IgD-negative memory B cell (primary cell): ENCODE data around the gene KNTC1. TPM values are rescaled to one million over a fixed set of nuclear protein-coding genes. Genes with fewer than 3 reads are reported as not detected.
A peak's percentile ranks its signal among the peaks of the same experiment; 100 is the strongest.
"Not testable (repeated sequence)": the region's sequence is repeated elsewhere in the genome, so short reads cannot be mapped to it uniquely, and the experiment has no call there.

Source experiments
- H3K27ac Mint-ChIP-seq, 3 donors: one replicate each; pipeline ENCODE4 v1.8.0; 2020 to 2022; ENCODE audit warnings: mild to moderate bottlenecking in 3 of 3, mixed read lengths in 3 of 3, moderate library complexity in 1 of 3
- H3K27me3 Mint-ChIP-seq: one replicate; pipeline ENCODE4 v1.8.0; 2021; ENCODE audit warnings: mixed read lengths
- H3K36me3 Mint-ChIP-seq: one replicate; pipeline ENCODE4 v1.8.0; 2020; ENCODE audit warnings: mild to moderate bottlenecking, mixed read lengths
- H3K4me1 Mint-ChIP-seq, 3 donors: one replicate each; pipeline ENCODE4 v1.8.0; 2020 to 2022; ENCODE audit warnings: mixed read lengths in 3 of 3, mild to moderate bottlenecking in 1 of 3
- H3K4me3 Mint-ChIP-seq, 4 donors: one replicate each; pipeline ENCODE4 v1.8.0; 2020 to 2022; ENCODE audit warnings: mild to moderate bottlenecking in 4 of 4, mixed read lengths in 4 of 4, moderate library complexity in 3 of 4
- H3K9me3 Mint-ChIP-seq, 3 donors: one replicate each; pipeline ENCODE4 v1.8.0; 2020 to 2021; ENCODE audit warnings: mixed read lengths in 3 of 3, mild to moderate bottlenecking in 1 of 3
- polyA plus RNA-seq: library from polyadenylated mRNA; unstranded; fragments of 300-500 nt; fragmentation: Illumina TruSeq; gene quantifications from one replicate; pipeline ENCODE4 v1.2.3, GENCODE V29; 2021

KNTC1 gene
- polyA plus RNA-seq, 1 donor from 2014 or later, result 5.2 TPM

DNA sequence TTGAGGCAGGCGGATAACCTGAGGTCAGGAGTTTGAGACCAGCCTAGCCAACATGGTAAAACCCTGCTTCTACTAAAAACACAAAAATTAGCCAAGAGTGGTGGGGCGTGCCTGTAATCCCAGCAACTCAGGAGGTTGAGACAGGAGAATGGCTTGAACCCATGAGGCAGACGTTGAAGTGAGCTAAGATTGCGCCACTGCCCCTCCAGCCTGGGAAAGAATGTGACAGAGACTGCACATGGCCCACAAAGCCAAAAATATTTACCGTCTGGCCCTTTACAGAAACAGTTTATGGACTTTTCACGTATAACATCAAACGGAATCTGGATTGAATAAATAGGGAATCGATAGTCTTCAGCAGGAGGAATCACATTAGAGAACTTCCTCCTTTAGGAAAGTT lies 3.8 kb upstream of the KNTC1 start:
- no peaks in the 10 kb centered on the region for H3K27me3 Mint-ChIP-seq
- peaks cover 22 to 33% (median 28%) of the 10 kb centered on the region in 3 donors for H3K4me1 Mint-ChIP-seq
- H3K27ac Mint-ChIP-seq, result no peak overlapping the region
- peaks cover 2% of the 10 kb centered on the region for H3K36me3 Mint-ChIP-seq
- H3K9me3 Mint-ChIP-seq, result no peaks in the 10 kb centered on the region
- H3K4me3 Mint-ChIP-seq, result peak overlapping the region in 3 of 4 donors; percentile 35 to 94 (median 94)

DNA sequence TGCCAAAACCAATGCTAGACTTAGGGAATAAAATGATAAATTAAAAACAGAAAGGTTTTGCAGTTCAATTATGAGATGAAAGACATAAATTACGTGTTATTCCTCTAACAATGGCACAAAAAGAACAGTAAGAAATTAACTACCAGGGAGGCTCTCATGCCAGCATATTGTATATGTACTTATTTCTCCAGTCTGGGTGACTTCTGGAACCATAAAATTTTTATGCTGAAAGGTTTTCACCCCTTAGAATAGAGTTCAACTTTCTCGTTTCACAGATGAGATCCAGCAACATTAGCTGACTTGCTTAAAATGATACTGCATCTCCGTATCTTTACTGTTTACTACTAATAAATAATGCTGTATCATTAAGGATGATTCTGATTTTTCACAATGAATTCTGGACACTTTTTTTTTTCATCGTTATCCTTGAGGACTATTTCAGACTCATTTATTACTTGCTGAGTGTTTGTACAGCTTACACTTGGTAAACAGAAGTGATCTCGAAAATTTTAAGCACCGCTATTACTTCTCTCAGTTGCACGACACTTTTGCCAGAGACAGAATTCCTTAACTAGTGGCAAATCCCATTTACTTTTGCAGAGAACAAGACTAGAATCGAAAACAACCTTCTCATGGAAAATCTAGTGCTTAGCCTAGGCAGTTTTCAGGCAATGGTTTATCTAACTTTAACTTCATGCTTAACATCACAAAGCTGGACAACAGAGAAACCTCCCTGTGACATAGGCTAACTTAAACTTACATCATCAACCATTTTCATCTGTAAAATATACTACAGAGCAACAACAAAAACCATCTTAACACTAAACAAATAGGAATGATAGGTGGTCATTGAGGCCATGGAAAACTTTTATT lies 3.0 kb upstream of the KNTC1 start:
- Mint-ChIP-seq H3K27me3 (no peaks in the 10 kb centered on the region), H3K4me3 (peak overlapping the region in 2 of 4 donors; percentile 94), H3K36me3 (peaks cover 2% of the 10 kb centered on the region), H3K9me3 (no peaks in the 10 kb centered on the region), H3K4me1 (peaks cover 22 to 33% (median 28%) of the 10 kb centered on the region in 3 donors), H3K27ac (peak overlapping the region in 2 of 3 donors; percentile 55 to 76)

DNA sequence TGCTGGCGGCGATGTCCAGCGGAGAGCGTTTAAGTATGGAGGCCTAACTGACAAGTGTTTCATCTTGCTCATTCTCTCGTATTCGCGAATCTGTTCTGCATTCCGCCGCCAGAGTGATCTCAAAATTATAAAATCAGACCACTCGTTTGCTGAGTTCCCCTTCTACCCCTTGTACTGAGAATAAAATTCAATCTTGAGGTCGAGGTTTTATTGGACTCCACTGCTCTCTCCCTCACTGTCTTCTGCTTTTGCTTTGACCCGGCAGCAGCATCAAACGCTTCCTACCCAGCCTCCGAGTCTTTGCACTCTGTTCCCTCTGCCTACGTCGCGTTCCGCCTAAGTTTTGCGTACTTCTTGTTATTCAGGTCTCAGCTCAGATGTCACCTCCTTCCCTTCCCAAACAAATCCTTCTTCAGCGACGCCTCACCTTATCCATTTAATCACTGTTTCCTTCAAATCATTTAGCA lies 462 bp downstream of the KNTC1 start:
- Mint-ChIP-seq H3K4me3 (no peak overlapping the region), H3K9me3 (no peaks in the 10 kb centered on the region)

DNA sequence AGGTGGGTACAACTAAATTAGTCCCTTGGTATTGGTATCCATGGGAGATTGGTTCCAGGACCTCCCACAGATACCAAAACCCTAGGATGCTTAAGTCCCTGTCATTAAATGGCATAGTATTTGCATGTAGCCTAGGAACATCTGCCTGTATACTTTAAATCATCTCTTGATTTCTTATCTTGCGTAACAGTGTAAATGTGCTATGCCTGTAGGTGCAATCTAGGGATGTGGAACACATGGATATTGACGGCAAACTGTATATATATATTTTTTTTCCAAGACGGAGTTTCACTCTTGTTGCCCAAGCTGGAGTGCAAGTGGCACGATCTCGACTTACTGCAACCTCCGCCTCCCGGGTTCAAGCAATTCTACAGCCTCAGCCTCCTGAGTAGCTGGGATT lies 1.5 kb downstream of the KNTC1 start:
- no peaks in the 10 kb centered on the region for H3K9me3 Mint-ChIP-seq
- H3K4me3 Mint-ChIP-seq, result no peak overlapping the region
- H3K27ac Mint-ChIP-seq, result no peak overlapping the region
- peaks cover 8 to 18% (median 9%) of the 10 kb centered on the region in 3 donors for H3K4me1 Mint-ChIP-seq
- no peaks in the 10 kb centered on the region for H3K36me3 Mint-ChIP-seq
- H3K27me3 Mint-ChIP-seq, result no peaks in the 10 kb centered on the region

More for the DNA sequence above, 462 bp downstream of the KNTC1 start:
- H3K27me3 Mint-ChIP-seq, result no peaks in the 10 kb centered on the region
- H3K36me3 Mint-ChIP-seq, result no peaks in the 10 kb centered on the region
- no peak overlapping the region for H3K27ac Mint-ChIP-seq
- H3K4me1 Mint-ChIP-seq, result peaks cover 12 to 25% (median 13%) of the 10 kb centered on the region in 3 donors

DNA sequence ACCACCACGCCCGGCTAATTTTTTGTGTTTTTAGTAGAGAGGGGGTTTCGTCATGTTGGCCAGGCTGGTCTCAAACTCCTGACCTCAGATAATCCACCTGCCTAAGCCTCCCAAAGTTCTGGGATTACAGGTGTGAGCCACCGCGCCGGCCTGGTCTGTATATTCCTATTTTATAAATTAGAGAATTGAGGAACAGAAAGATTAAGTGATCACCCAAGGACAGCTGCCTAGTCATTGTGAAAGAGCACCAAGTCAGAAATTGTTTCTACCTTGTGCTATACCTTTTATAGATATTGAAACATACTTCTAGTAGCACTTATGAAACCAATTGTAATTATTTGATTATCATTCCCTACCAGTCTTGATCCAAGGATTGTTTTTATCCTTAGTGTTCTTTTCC lies 1.9 kb downstream of the KNTC1 start:
- peaks cover 5 to 14% (median 5%) of the 10 kb centered on the region in 3 donors for H3K4me1 Mint-ChIP-seq
- H3K27me3 Mint-ChIP-seq, result no peaks in the 10 kb centered on the region
- H3K27ac Mint-ChIP-seq, result no peak overlapping the region
- H3K36me3 Mint-ChIP-seq, result no peaks in the 10 kb centered on the region
- H3K4me3 Mint-ChIP-seq, result no peak overlapping the region
- no peaks in the 10 kb centered on the region for H3K9me3 Mint-ChIP-seq

DNA sequence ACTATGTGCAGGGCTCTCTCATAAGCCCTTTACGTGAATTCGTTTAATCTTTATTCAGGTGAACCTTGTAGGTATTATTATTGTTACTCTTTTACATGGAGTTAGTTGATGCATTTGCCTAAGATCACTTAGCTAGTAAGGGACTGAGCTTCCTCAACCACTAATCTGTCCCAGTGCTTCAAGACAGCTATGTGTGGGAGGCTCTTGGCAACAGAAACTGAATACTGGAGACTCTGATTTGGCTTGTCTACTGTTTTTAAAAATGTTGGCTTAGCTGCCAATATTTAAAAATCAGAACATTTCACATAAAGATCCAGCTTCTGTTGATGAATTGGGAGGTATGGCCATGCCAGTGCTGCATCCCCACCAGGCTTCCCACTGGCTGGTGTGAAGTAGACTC lies 6.8 kb downstream of the KNTC1 start:
- Mint-ChIP-seq H3K9me3 (no peaks in the 10 kb centered on the region), H3K27ac (no peak overlapping the region), H3K27me3 (no peaks in the 10 kb centered on the region), H3K4me3 (no peak overlapping the region), H3K36me3 (peaks cover 6% of the 10 kb centered on the region), H3K4me1 (peaks cover 0 to 4% (median 0%) of the 10 kb centered on the region in 3 donors)

DNA sequence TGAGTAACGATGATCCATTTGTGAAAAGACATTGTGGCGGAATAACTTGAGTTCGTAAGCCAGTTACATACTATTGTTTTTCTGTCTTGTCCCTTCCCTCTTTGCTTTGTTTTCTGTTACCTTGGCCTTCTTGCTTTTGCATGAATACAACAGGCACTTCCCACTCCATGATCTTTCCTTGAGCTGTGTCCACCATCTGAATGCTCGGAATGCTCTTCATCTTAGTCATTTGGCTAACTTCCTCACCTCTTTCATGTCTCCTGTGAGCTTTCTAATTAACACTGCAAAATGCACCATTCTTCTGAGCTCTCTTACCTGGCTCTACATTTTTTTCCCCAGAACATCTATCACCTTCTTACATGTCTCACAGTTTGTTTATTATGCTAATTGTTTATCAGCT lies 10.0 kb downstream of the KNTC1 start:
- Mint-ChIP-seq H3K27ac (no peak overlapping the region), H3K4me3 (no peak overlapping the region), H3K27me3 (no peaks in the 10 kb centered on the region), H3K9me3 (no peaks in the 10 kb centered on the region), H3K4me1 (peaks cover 0 to 1% (median 1%) of the 10 kb centered on the region in 3 donors), H3K36me3 (peaks cover 6% of the 10 kb centered on the region)

DNA sequence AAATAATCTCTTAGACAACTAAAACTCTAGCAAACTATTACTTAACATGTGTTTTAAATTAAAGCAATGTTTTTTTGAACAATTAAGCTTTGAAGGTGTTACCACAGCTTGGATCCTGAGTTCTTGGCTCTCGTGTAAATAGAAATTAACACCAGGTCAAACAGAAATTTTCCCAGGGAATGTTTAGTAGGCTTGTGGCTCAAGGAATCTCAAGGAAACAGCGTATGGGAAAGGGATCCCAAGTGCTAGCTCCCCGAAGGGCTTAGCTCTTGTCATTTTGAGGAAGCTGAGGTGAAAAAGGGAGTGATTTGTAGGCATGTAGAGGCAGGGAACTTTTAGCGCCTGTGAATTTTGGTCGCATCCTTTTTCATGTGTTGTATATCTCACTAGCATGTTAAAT lies 11.4 kb downstream of the KNTC1 start:
- Mint-ChIP-seq H3K27ac (no peak overlapping the region), H3K4me1 (peaks cover 0 to 1% (median 1%) of the 10 kb centered on the region in 3 donors), H3K4me3 (no peak overlapping the region), H3K27me3 (no peaks in the 10 kb centered on the region), H3K9me3 (no peaks in the 10 kb centered on the region), H3K36me3 (peaks cover 6% of the 10 kb centered on the region)

DNA sequence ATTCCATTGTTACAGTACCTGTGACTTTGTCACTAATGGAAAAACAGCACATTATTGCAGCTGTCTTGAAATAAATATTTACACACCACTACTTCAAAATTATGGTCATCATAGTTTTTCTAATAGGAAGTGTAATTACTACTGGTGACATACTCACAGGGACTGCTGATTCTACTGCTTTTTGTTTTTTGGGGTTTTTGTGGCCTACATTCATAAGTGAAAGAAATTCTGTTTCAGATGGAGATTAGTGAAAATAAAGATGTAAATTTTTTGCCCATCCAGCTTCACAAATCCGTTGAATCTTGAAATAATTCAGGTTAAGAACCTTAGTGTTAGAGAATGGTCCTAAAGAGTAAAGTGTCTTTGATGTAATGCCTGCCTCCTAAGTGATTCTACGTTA lies 17.5 kb downstream of the KNTC1 start:
- Mint-ChIP-seq H3K9me3 (no peaks in the 10 kb centered on the region), H3K27me3 (no peaks in the 10 kb centered on the region), H3K36me3 (peaks cover 1% of the 10 kb centered on the region), H3K27ac (peak overlapping the region in 1 of 3 donors; percentile 73), H3K4me3 (peak overlapping the region in 2 of 4 donors; percentile 33 to 43), H3K4me1 (peaks cover 13 to 18% (median 17%) of the 10 kb centered on the region in 3 donors)

DNA sequence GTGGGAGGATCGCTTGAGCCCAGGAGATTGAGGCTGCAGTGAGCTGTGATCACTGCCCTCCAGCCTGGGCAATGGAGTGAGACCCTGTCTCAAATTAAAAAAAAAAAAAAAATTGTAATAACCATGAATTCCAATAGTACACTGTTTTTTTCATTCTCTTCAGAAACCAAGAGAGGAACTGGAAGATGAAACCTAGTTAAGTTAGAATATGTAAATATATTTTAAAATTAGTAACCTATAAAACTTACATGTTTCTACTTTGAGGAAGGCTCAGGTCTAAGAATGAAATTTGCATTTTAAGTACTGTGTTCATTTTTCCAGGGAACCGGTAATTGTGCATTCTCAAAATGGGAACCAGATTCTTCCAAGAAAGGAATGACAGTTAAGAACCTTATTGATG lies 18.8 kb downstream of the KNTC1 start:
- Mint-ChIP-seq H3K4me3 (peak overlapping the region in 2 of 4 donors; percentile 70 to 80), H3K27ac (peak overlapping the region in 1 of 3 donors; percentile 31)

DNA sequence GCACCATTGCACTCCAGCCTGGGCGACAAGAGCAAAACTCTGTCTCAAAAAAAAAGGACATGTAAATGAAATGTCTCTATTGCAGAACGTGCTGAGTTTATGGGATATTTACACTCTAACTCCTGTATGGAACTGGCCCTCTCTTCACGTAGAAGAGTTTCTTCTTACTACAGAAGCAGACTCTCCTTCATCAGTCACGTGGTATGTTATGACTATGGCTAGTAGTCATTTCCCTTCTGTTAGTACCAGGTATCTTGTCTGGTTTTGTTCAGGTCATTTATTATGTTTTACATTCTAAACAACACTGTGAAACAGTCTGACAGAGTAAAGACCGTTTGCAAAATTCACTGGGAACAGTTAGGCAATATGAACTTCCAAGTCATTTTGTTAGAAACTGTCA lies 20.3 kb downstream of the KNTC1 start:
- Mint-ChIP-seq H3K27ac (no peak overlapping the region), H3K27me3 (no peaks in the 10 kb centered on the region), H3K4me1 (peaks cover 11 to 18% (median 16%) of the 10 kb centered on the region in 3 donors), H3K9me3 (no peaks in the 10 kb centered on the region), H3K36me3 (peaks cover 1% of the 10 kb centered on the region), H3K4me3 (no peak overlapping the region)

More for the DNA sequence above, 18.8 kb downstream of the KNTC1 start:
- Mint-ChIP-seq H3K36me3 (peaks cover 1% of the 10 kb centered on the region), H3K27me3 (no peaks in the 10 kb centered on the region), H3K9me3 (no peaks in the 10 kb centered on the region), H3K4me1 (peaks cover 13 to 18% (median 17%) of the 10 kb centered on the region in 3 donors)

DNA sequence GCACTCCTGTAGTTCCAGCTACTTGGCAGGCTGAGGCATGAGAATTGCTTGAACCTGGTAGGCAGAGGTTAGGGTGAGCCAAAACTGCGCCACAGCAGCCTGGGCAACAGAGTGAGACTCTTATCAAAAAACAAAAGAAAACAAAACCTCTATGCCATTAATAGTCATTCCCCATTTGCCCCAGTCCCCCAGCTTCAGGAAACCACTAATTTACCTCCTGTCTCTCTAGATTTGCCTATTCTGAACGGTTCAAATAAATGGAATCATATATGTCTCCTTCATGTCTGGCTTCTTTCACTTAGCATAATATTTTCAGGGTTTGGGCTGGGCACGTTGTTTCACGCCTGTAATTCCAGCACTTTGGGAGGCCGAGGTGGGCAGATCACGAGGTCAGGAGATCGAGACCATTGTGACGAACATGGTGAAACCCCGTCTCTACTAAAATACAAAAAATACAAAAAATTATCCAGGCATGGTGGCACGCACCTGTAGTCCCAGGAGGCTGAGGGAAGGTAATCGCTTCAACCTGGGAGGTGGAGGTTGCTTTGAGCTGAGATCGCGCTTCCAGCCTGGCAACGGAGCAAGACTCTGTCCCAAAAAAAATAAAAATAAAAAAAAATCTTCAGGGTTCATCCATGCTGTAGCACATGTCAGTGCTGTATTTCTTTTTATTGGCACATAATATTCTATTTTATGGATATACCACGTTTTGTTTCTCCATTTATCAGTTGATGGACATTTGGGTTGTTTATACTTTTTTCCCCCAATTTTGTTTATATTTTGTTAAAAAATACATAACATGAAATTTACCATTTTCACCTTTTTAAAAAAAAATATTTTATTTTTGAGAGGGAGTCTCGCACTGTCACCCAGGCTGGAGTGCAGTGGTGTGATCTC lies 31.9 kb downstream of the KNTC1 start:
- peaks cover 14 to 16% (median 15%) of the 10 kb centered on the region in 3 donors for H3K4me1 Mint-ChIP-seq
- H3K4me3 Mint-ChIP-seq, result peak overlapping the region; percentile 61 to 89 (median 84)
- no peaks in the 10 kb centered on the region for H3K9me3 Mint-ChIP-seq
- H3K36me3 Mint-ChIP-seq, result peaks cover 3% of the 10 kb centered on the region
- H3K27me3 Mint-ChIP-seq, result no peaks in the 10 kb centered on the region
- H3K27ac Mint-ChIP-seq, result peak overlapping the region; percentile 80 to 94 (median 94)

DNA sequence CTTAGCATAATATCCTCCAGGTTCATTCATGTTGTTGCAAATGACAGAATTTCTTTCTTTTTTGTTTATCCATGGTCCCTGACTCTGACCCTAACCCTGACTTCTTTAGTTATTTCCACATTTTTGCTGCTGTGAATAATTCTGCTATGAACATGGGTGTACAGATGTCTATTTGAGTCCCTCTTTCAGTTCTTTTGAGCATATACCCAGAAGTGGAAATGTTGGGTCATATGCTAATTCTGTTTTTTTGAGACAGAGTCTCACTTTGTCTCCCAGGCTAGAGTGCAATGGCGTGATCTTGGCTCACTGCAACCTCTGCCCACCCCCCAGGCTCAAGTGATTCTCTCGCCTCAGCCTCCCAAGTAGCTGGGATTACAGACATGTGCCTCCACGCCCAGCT lies 33.1 kb downstream of the KNTC1 start:
- H3K4me3 Mint-ChIP-seq, result peak overlapping the region in 3 of 4 donors; percentile 59 to 88 (median 72)
- no peaks in the 10 kb centered on the region for H3K9me3 Mint-ChIP-seq
- H3K4me1 Mint-ChIP-seq, result peaks cover 14 to 16% (median 15%) of the 10 kb centered on the region in 3 donors
- H3K27me3 Mint-ChIP-seq, result no peaks in the 10 kb centered on the region
- peaks cover 3% of the 10 kb centered on the region for H3K36me3 Mint-ChIP-seq
- peak overlapping the region; percentile 66 to 94 (median 76) for H3K27ac Mint-ChIP-seq

DNA sequence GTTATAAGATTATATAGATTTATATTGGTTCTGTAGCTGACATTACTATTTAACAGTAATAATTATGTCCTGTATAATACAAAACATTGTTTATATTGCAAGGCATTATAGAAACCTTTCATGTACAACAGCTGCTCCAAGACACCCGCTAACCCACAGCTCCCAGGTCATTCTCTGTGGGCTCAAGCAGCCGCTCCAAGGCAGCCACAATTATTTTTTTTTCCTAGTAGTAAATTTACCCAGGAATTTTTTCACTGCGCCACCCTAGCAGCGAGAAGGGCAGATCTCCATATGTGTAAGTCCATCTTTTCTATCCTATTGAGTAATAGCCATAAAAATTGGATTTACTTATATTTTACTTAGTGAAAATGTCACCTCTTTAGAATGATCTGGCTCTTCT lies 36.3 kb downstream of the KNTC1 start:
- Mint-ChIP-seq H3K27ac (no peak overlapping the region), H3K36me3 (peaks cover 6% of the 10 kb centered on the region), H3K27me3 (no peaks in the 10 kb centered on the region)

DNA sequence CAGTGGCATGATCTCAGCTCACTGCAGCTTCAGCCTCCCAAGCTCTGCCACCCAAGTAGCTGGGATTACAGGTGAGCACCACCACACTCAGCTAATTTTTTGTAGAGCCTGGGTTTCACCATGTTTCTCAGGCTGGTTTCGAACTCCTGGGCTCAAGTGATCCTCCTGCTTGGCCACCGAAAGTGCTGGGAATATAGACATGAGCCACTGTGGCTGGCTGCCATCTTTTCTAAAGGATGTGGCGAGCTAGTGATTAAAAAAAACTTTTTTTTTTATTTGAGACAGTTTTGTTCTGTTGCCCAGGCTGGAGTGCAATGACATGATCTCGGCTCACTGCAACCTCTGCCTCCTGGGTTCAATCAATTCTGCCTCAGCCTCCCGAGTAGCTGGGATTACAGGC lies 39.8 kb downstream of the KNTC1 start:
- not testable (repeated sequence) for H3K4me1 Mint-ChIP-seq, H3K27ac Mint-ChIP-seq, H3K4me3 Mint-ChIP-seq, H3K27me3 Mint-ChIP-seq, H3K36me3 Mint-ChIP-seq, H3K9me3 Mint-ChIP-seq

More for the DNA sequence above, 36.3 kb downstream of the KNTC1 start:
- no peak overlapping the region for H3K4me3 Mint-ChIP-seq
- no peaks in the 10 kb centered on the region for H3K9me3 Mint-ChIP-seq
- H3K4me1 Mint-ChIP-seq, result peaks cover 14 to 15% (median 14%) of the 10 kb centered on the region in 3 donors
